Measurements from ENCODE around the gene CSTPP1. TPM values are rescaled to one million over a fixed set of nuclear protein-coding genes. Genes with fewer than 3 reads are reported as not detected.

Gene CSTPP1
- total and polyA plus RNA-seq, 2 of the 8 experiments (the other 6 are each of a cell fraction or from before 2014, with no cell fraction given), result 24.2 to 28.7 TPM

DNA sequence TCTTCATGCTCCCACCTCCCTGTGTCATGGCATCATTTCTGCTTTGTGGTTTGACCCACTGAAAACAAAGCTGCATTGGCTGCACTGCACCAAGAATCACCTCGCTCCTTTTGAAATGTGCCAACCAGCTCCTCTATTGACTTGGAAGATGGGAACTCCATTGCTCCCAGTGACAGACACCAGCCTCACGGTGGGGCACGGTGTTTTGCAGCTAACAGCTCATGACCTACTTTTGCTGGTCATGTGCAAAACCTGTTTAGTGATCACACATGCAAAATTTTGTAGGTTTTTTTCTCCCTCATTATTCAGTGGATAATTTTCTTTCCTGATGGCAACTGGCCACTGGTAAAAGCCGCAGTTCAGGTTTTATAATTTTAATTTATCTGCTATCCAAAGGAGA, 203.3 kb downstream of the CSTPP1 start (continued):
- TF ChIP-seq BCL11A (IDR thresholded peaks at IDR 0.05; ENCODE audit: low read depth in 2 of 2, low read length in 2 of 2), result no peak
- TF ChIP-seq CBX5 (IDR thresholded peaks at IDR 0.05; ENCODE audit: low read depth, low read length), result no peak
- no peak for TF ChIP-seq RXRA (IDR thresholded peaks at IDR 0.05; ENCODE audit: insufficient read depth, low read depth, low read length)
